PFSK-1 (cell line): Measurements from ENCODE around the gene PRPF8.

ENCODE experiments used
- FOXP2 ChIP-seq: optimal IDR thresholded peaks from 2 replicates; pipeline ENCODE3; 2011; ENCODE audit warnings: borderline replicate concordance, control low read depth, inconsistent platforms; ENCODE audit not compliant: insufficient read depth; ENCODE audit errors: extremely low read length, extremely low read depth
- POLR2AphosphoS5 ChIP-seq: IDR thresholded peaks from 2 replicates; pipeline ENCODE4 v1.6.1; 2012; ENCODE audit warnings: low read depth, mild to moderate bottlenecking, control low read depth, low read length, moderate library complexity
- SIN3A ChIP-seq: IDR thresholded peaks from 2 replicates; pipeline ENCODE4 v1.6.1; 2012; ENCODE audit warnings: mild to moderate bottlenecking, low read length, moderate library complexity, borderline replicate concordance; ENCODE audit not compliant: insufficient read depth
- TAF1 ChIP-seq: IDR thresholded peaks from 2 replicates; pipeline ENCODE4 v1.6.1; 2012; ENCODE audit warnings: low read length, control low read depth, borderline replicate concordance; ENCODE audit not compliant: insufficient read depth
- TF ChIP-seq, protein P1 (sequence below), 2 experiments: IDR thresholded peaks; 2 replicates each; pipeline versions ENCODE4 v1.6.1 to v1.8.0; 2011 to 2012; ENCODE audit warnings: low read depth in 2 of 2, low read length in 2 of 2, control low read depth in 1 of 2, inconsistent platforms in 1 of 2, mild to moderate bottlenecking in 1 of 2, moderate library complexity in 1 of 2; ENCODE audit not compliant: insufficient read depth in 1 of 2

The PRPF8 gene

DNA sequence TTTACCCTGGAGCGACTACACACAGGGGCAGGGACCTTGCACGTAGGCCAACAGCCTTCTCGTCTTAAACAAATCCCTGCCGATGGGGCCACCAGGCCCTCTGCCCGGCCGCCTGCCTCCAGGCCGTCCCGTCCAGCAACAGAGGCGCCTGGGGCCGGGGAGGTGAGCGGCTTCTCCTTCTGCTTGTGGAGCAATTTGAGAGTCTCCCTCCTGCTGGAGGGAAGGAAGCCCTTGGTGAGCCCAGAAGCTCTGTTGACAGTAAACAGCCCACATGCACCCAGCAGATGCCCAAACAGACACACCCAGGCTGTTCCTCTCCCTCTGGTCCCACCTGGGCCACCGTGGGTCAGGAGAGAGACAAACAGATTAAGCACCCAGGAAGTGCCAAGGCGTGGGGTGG is 64.2 kb downstream of the PRPF8 start:
- TF ChIP-seq TAF1 (no peak), POLR2AphosphoS5 (no peak), FOXP2 (no peak), SIN3A (no peak)
- TF ChIP-seq, protein P1, sequence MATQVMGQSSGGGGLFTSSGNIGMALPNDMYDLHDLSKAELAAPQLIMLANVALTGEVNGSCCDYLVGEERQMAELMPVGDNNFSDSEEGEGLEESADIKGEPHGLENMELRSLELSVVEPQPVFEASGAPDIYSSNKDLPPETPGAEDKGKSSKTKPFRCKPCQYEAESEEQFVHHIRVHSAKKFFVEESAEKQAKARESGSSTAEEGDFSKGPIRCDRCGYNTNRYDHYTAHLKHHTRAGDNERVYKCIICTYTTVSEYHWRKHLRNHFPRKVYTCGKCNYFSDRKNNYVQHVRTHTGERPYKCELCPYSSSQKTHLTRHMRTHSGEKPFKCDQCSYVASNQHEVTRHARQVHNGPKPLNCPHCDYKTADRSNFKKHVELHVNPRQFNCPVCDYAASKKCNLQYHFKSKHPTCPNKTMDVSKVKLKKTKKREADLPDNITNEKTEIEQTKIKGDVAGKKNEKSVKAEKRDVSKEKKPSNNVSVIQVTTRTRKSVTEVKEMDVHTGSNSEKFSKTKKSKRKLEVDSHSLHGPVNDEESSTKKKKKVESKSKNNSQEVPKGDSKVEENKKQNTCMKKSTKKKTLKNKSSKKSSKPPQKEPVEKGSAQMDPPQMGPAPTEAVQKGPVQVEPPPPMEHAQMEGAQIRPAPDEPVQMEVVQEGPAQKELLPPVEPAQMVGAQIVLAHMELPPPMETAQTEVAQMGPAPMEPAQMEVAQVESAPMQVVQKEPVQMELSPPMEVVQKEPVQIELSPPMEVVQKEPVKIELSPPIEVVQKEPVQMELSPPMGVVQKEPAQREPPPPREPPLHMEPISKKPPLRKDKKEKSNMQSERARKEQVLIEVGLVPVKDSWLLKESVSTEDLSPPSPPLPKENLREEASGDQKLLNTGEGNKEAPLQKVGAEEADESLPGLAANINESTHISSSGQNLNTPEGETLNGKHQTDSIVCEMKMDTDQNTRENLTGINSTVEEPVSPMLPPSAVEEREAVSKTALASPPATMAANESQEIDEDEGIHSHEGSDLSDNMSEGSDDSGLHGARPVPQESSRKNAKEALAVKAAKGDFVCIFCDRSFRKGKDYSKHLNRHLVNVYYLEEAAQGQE (IDR thresholded peaks at IDR 0.05; ENCODE audit: insufficient read depth in 1 of 2, low read depth in 2 of 2, low read length in 2 of 2), result no peak

DNA sequence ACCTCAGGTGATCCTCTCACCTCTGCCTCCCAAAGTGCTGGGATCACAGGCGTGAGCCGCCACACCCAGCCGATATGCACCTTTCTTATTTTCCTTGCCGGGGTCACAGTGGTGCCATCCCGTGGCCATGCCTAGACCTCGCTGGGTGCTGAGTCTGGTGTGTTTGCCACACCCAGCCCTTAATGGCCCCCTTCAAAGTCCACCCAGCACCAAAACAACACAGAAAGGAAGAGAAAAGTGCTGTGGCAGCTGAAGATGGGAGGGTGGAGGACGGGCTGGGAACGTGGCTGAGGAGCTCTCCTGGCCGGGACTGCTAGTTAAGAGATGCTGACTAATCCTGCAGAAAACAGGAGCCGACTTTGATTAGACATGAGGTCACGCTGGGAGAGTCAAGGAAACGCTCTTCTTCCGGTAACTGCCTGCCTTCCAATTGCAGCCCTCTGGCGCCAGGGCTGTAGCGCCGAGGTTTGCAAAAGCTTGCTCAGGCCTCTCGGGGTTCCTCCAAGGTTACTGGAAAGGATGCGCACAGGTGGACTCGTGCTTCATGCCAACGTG is 67.0 kb downstream of the PRPF8 start:
- TF ChIP-seq POLR2AphosphoS5 (no peak), TAF1 (no peak), SIN3A (no peak), FOXP2 (no peak)
- TF ChIP-seq, protein P1 (IDR thresholded peaks at IDR 0.05; ENCODE audit: insufficient read depth in 1 of 2, low read depth in 2 of 2, low read length in 2 of 2), result no peak

DNA sequence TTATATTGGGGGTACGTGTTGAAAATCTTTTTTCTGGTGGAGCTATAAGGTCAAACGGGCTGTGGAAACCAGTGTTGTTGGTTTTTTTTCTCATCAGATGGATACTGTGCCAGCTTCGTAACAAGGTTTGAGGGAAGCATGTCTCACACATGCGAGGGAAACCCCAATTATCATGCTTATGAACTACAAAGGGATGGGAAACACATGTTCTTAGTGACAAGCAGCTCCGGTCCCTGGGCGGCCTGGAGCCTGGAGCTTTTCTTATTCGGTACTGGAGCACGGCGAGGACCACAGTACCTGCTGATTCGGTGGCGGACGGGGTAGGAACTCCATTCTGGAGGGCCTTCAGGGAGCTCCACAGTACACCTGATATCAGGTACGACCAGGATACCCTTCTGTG is 68.6 kb downstream of the PRPF8 start:
- TF ChIP-seq FOXP2 (no peak), TAF1 (no peak), POLR2AphosphoS5 (no peak), SIN3A (no peak)
- TF ChIP-seq, protein P1 (IDR thresholded peaks at IDR 0.05; ENCODE audit: insufficient read depth in 1 of 2, low read depth in 2 of 2, low read length in 2 of 2), result no peak

DNA sequence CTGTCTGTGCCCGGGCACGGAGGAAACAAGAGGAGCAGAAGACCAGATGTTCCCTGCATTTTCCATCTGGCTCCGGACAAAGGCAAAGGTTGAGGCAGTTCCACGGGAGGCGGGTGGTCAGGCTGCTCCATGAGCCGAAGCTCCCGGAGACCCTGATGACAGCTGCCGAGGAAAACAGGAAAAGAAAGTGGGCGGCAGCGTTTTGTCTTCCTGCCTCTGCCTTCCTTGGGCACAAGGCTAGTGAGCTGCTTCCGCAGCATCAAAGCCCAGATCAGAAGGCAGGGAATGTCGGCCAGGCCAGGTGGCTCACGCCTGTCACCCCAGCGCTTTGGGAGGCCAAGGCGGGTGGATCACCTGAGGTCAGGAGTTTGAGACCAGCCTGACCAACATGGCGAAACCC is 72.3 kb downstream of the PRPF8 start:
- no peak for TF ChIP-seq TAF1
- TF ChIP-seq, protein P1 (IDR thresholded peaks at IDR 0.05; ENCODE audit: insufficient read depth in 1 of 2, low read depth in 2 of 2, low read length in 2 of 2), result no peak

DNA sequence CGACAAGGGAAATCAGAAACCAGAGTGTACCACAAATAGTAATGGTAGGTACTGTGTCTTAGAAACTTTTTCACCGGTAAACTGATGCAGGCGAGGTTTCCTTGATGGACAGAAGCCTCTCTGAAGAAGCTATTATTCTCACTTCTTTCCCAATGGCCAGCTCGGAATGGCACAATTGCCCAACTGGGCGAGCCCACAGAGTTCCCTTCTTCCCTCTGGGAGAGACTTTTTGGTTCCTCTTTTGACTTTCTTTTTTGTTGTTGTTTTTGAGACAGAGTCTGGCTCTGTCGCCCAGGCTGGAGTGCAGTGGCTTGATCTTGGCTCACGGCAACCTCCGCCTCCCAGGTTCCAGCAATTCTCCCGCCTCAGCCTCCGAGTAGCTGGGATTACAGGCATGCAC is 73.0 kb downstream of the PRPF8 start:
- no peak for TF ChIP-seq SIN3A
